ENCODE measurements around the gene CNTNAP2. TPM values are rescaled to one million over a fixed set of nuclear protein-coding genes. Genes with fewer than 3 reads are reported as not detected.

CNTNAP2 gene
- total RNA-seq, 2 experiments from 2014 or later, result not detected

- Mint-ChIP-seq H3K4me3 (no peak overlapping the region), H3K27ac (no peak overlapping the region), H3K27me3 (no peaks in the 10 kb centered on the region), H3K36me3 (ENCODE audit: low read depth) (no peaks in the 10 kb centered on the region), H3K4me1 (ENCODE audit: low read depth) (no peaks in the 10 kb centered on the region), H3K9me3 (no peaks in the 10 kb centered on the region)
- peaks cover 0 to 22% of the 10 kb centered on the region in 2 experiments for H3K9me3 ChIP-seq (ENCODE audit: control insufficient read depth in 1 of 2, insufficient read depth in 1 of 2, low read length in 2 of 2)
- H3K4me3 ChIP-seq (ENCODE audit: low read length), result no peak overlapping the region
- H3K27me3 ChIP-seq (ENCODE audit: control insufficient read depth in 1 of 2, insufficient read depth in 2 of 2, low read length in 2 of 2), result no peaks in the 10 kb centered on the region
- POLR2A ChIA-PET, result no interaction called here
- DNase-seq, result no peak
- CTCF ChIA-PET, result no interaction called here
- intact Hi-C loops (cut with DNase I, micrococcal nuclease), result no loop called here
- ATAC-seq (ENCODE audit: poor library complexity), result no peak
- H3K27ac ChIP-seq (ENCODE audit: low read depth in 1 of 2, low read length in 2 of 2), result no peak overlapping the region
- no peaks in the 10 kb centered on the region for H3K36me3 ChIP-seq (ENCODE audit: insufficient read depth, low read length)
- no peaks in the 10 kb centered on the region for H3K4me1 ChIP-seq (ENCODE audit: insufficient read depth, low read length)
- TF ChIP-seq, protein P1, sequence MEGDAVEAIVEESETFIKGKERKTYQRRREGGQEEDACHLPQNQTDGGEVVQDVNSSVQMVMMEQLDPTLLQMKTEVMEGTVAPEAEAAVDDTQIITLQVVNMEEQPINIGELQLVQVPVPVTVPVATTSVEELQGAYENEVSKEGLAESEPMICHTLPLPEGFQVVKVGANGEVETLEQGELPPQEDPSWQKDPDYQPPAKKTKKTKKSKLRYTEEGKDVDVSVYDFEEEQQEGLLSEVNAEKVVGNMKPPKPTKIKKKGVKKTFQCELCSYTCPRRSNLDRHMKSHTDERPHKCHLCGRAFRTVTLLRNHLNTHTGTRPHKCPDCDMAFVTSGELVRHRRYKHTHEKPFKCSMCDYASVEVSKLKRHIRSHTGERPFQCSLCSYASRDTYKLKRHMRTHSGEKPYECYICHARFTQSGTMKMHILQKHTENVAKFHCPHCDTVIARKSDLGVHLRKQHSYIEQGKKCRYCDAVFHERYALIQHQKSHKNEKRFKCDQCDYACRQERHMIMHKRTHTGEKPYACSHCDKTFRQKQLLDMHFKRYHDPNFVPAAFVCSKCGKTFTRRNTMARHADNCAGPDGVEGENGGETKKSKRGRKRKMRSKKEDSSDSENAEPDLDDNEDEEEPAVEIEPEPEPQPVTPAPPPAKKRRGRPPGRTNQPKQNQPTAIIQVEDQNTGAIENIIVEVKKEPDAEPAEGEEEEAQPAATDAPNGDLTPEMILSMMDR (IDR thresholded peaks at IDR 0.05), result no peak
These were observed 1148.9 kb downstream of the CNTNAP2 start for GRCh38 chr7:147265528-147265927.

- POLR2A ChIA-PET, result no interaction called here
- DNase-seq (no peak), ATAC-seq (ENCODE audit: poor library complexity) (no peak)
- Mint-ChIP-seq H3K4me1 (ENCODE audit: low read depth) (no peaks in the 10 kb centered on the region), H3K4me3 (no peak overlapping the region), H3K27ac (no peak overlapping the region), H3K36me3 (ENCODE audit: low read depth) (no peaks in the 10 kb centered on the region), H3K9me3 (peaks cover 14% of the 10 kb centered on the region), H3K27me3 (no peaks in the 10 kb centered on the region)
- intact Hi-C loops (cut with DNase I, micrococcal nuclease), result no loop called here
- Histone ChIP-seq H3K9me3 (ENCODE audit: control insufficient read depth in 1 of 2, insufficient read depth in 1 of 2, low read length in 2 of 2) (peaks cover 0 to 9% of the 10 kb centered on the region in 2 experiments), H3K36me3 (ENCODE audit: insufficient read depth, low read length) (no peaks in the 10 kb centered on the region), H3K4me3 (ENCODE audit: low read length) (no peak overlapping the region), H3K4me1 (ENCODE audit: insufficient read depth, low read length) (no peaks in the 10 kb centered on the region), H3K27me3 (ENCODE audit: control insufficient read depth in 1 of 2, insufficient read depth in 2 of 2, low read length in 2 of 2) (no peaks in the 10 kb centered on the region), H3K27ac (ENCODE audit: low read depth in 1 of 2, low read length in 2 of 2) (no peak overlapping the region)
- CTCF ChIA-PET, result no interaction called here
- TF ChIP-seq, protein P1 (IDR thresholded peaks at IDR 0.05), result no peak
These were observed 1159.5 kb downstream of the CNTNAP2 start for GRCh38 chr7:147276106-147276505.

- Histone ChIP-seq H3K27me3 (ENCODE audit: control insufficient read depth in 1 of 2, insufficient read depth in 2 of 2, low read length in 2 of 2) (no peaks in the 10 kb centered on the region), H3K4me3 (ENCODE audit: low read length) (no peak overlapping the region), H3K9me3 (ENCODE audit: control insufficient read depth in 1 of 2, insufficient read depth in 1 of 2, low read length in 2 of 2) (peaks cover 0 to 9% of the 10 kb centered on the region in 2 experiments), H3K36me3 (ENCODE audit: insufficient read depth, low read length) (no peaks in the 10 kb centered on the region), H3K27ac (ENCODE audit: low read depth in 1 of 2, low read length in 2 of 2) (no peak overlapping the region), H3K4me1 (ENCODE audit: insufficient read depth, low read length) (no peaks in the 10 kb centered on the region)
- TF ChIP-seq, protein P1 (IDR thresholded peaks at IDR 0.05), result no peak
- H3K9me3 Mint-ChIP-seq, result peaks cover 14% of the 10 kb centered on the region
- no peak for DNase-seq
- CTCF ChIA-PET, result no interaction called here
- H3K4me1 Mint-ChIP-seq (ENCODE audit: low read depth), result no peaks in the 10 kb centered on the region
- ATAC-seq (ENCODE audit: poor library complexity), result no peak
- H3K36me3 Mint-ChIP-seq (ENCODE audit: low read depth), result no peaks in the 10 kb centered on the region
- POLR2A ChIA-PET, result no interaction called here
- intact Hi-C loops (cut with DNase I, micrococcal nuclease), result no loop called here
- no peaks in the 10 kb centered on the region for H3K27me3 Mint-ChIP-seq
- H3K27ac Mint-ChIP-seq, result no peak overlapping the region
- no peak overlapping the region for H3K4me3 Mint-ChIP-seq
These were observed 1160.3 kb downstream of the CNTNAP2 start for GRCh38 chr7:147276783-147277370.

Data from CD4-positive, alpha-beta T cell (primary cell).